ENCODE results near the gene TFAP2A. TPM values are rescaled to one million over a fixed set of nuclear protein-coding genes. Genes with fewer than 3 reads are reported as not detected.

Gene TFAP2A
- total RNA-seq, 1 donor from 2014 or later, result 2.1 TPM

GRCh38 chr6:10384091-10384609, 30.7 kb downstream of the TFAP2A start:
- DNase-seq (ENCODE audit: low read depth, low spot score), result no peak

GRCh38 chr6:10383331-10384090, 31.4 kb downstream of the TFAP2A start:
- DNase-seq (ENCODE audit: low read depth, low spot score), result no peak

- DNase-seq (ENCODE audit: low read depth, low spot score), result no peak
These were observed 32.0 kb downstream of the TFAP2A start for GRCh38 chr6:10382728-10383330.

GRCh38 chr6:10382322-10382721, 32.6 kb downstream of the TFAP2A start:
- DNase-seq (ENCODE audit: low read depth, low spot score), result no peak

- no peak for DNase-seq (ENCODE audit: low read depth, low spot score)
These were observed 33.1 kb downstream of the TFAP2A start for GRCh38 chr6:10381830-10382208.

GRCh38 chr6:10381133-10381829, 33.6 kb downstream of the TFAP2A start:
- no peak for DNase-seq (ENCODE audit: low read depth, low spot score)

GRCh38 chr6:10375391-10375969, 39.4 kb downstream of the TFAP2A start:
- no peak for DNase-seq (ENCODE audit: low read depth, low spot score)

- DNase-seq (ENCODE audit: low read depth, low spot score), result no peak
These were observed 41.1 kb downstream of the TFAP2A start for GRCh38 chr6:10373642-10374359.

- DNase-seq (ENCODE audit: low read depth, low spot score), result no peak
These were observed 45.0 kb downstream of the TFAP2A start for GRCh38 chr6:10369896-10370295.

- no peak for DNase-seq (ENCODE audit: low read depth, low spot score)
These were observed 46.0 kb downstream of the TFAP2A start for GRCh38 chr6:10368861-10369260.

GRCh38 chr6:10363911-10364310, 51.0 kb downstream of the TFAP2A start:
- no peak for DNase-seq (ENCODE audit: low read depth, low spot score)

GRCh38 chr6:10362300-10362699, 52.6 kb downstream of the TFAP2A start:
- no peak for DNase-seq (ENCODE audit: low read depth, low spot score)

GRCh38 chr6:10361428-10361827, 53.4 kb downstream of the TFAP2A start:
- DNase-seq (ENCODE audit: low read depth, low spot score), result no peak

- no peak for DNase-seq (ENCODE audit: low read depth, low spot score)
These were observed 55.3 kb downstream of the TFAP2A start for GRCh38 chr6:10359581-10359980.

GRCh38 chr6:10355115-10355702, 59.7 kb downstream of the TFAP2A start:
- DNase-seq (ENCODE audit: low read depth, low spot score), result no peak

- DNase-seq (ENCODE audit: low read depth, low spot score), result no peak
These were observed 63.1 kb downstream of the TFAP2A start for GRCh38 chr6:10351791-10352190.

- DNase-seq (ENCODE audit: low read depth, low spot score), result no peak
These were observed 64.2 kb downstream of the TFAP2A start for GRCh38 chr6:10350720-10351119.

GRCh38 chr6:10347561-10348327, 67.1 kb downstream of the TFAP2A start:
- no peak for DNase-seq (ENCODE audit: low read depth, low spot score)
